ENCODE data around the gene ABRACL.
"Not testable (repeated sequence)": the region's sequence is repeated elsewhere in the genome, so short reads cannot be mapped to it uniquely, and the experiment has no call there.

GRCh38 chr6:138993410-138993809 lies 35.1 kb upstream of the ABRACL start:
- TF ChIP-seq CTCF (IDR thresholded peaks at IDR 0.05); SP1 (CRISPR knock-in tag; conservative IDR thresholded peaks at IDR 0.05); ELF4 (CRISPR knock-in tag; IDR thresholded peaks at IDR 0.05; ENCODE audit: low read depth); RELA (CRISPR knock-in tag; IDR thresholded peaks at IDR 0.05; ENCODE audit: borderline replicate concordance); ATF6 (CRISPR knock-in tag; IDR thresholded peaks at IDR 0.05); ESRRA (CRISPR knock-in tag; IDR thresholded peaks at IDR 0.05; ENCODE audit: borderline replicate concordance); MLX (CRISPR knock-in tag; IDR thresholded peaks at IDR 0.05); AFF4 (CRISPR knock-in tag; IDR thresholded peaks at IDR 0.05; ENCODE audit: borderline replicate concordance); MAX (CRISPR knock-in tag; IDR thresholded peaks at IDR 0.05); EMX1 (CRISPR knock-in tag; IDR thresholded peaks at IDR 0.05); ZBTB21 (CRISPR knock-in tag; IDR thresholded peaks at IDR 0.05; ENCODE audit: borderline replicate concordance); ZNF281 (CRISPR knock-in tag; IDR thresholded peaks at IDR 0.05); ZBTB43 (CRISPR knock-in tag; IDR thresholded peaks at IDR 0.05): not testable (repeated sequence)

Data from WTC11 (cell line).